B cell (primary cell): Measurements from ENCODE around the gene SARS2.

Source experiments
- EZH2 ChIP-seq: IDR thresholded peaks from 2 replicates; pipeline ENCODE4 v1.6.1; 2012; ENCODE audit warnings: borderline replicate concordance, low read depth, mild to moderate bottlenecking, moderate library complexity, low read length; ENCODE audit not compliant: insufficient read depth, poor library complexity, severe bottlenecking
- TF ChIP-seq, protein P1 (sequence below): fragments of 200-600 bp; IDR thresholded peaks from one replicate; pipeline ENCODE4 v1.8.0; 2022; ENCODE audit warnings: antibody characterized with exemption, mild to moderate bottlenecking

DNA sequence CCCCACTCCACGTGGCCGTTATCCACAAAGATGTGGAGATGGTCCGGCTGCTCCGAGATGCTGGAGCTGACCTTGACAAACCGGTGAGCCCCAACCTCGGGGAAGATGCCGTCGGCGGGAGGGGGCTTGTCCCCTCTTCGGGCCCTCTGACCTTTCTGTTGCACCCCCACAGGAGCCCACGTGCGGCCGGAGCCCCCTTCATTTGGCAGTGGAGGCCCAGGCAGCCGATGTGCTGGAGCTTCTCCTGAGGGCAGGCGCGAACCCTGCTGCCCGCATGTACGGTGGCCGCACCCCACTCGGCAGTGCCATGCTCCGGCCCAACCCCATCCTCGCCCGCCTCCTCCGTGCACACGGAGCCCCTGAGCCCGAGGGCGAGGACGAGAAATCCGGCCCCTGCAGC is 23.3 kb downstream of the SARS2 start:
- TF ChIP-seq, protein P1, sequence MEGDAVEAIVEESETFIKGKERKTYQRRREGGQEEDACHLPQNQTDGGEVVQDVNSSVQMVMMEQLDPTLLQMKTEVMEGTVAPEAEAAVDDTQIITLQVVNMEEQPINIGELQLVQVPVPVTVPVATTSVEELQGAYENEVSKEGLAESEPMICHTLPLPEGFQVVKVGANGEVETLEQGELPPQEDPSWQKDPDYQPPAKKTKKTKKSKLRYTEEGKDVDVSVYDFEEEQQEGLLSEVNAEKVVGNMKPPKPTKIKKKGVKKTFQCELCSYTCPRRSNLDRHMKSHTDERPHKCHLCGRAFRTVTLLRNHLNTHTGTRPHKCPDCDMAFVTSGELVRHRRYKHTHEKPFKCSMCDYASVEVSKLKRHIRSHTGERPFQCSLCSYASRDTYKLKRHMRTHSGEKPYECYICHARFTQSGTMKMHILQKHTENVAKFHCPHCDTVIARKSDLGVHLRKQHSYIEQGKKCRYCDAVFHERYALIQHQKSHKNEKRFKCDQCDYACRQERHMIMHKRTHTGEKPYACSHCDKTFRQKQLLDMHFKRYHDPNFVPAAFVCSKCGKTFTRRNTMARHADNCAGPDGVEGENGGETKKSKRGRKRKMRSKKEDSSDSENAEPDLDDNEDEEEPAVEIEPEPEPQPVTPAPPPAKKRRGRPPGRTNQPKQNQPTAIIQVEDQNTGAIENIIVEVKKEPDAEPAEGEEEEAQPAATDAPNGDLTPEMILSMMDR = no peak
- TF ChIP-seq EZH2 = no peak
